Putamen (tissue), 1 donor: ENCODE data around the gene JMJD8.
A peak's percentile ranks its signal among the peaks of the same experiment; 100 is the strongest.

Experiments
- DNase-seq: peaks from one replicate; pipeline ENCODE4 v3.0.0-alpha.2; 2016; ENCODE audit warnings: low spot score

JMJD8 gene

GRCh38 chr16:660132-660458, 24.0 kb downstream of the JMJD8 start:
- no peak for DNase-seq

- no peak for DNase-seq
Observed at GRCh38 chr16:659618-660017, 24.5 kb downstream of the JMJD8 start.

GRCh38 chr16:658679-659571, 25.2 kb downstream of the JMJD8 start:
- no peak for DNase-seq

GRCh38 chr16:657487-657886, 26.6 kb downstream of the JMJD8 start:
- DNase-seq = no peak

- DNase-seq = no peak
Observed at GRCh38 chr16:654034-654433, 30.1 kb downstream of the JMJD8 start.

- DNase-seq = no peak
Observed at GRCh38 chr16:652454-653305, 31.5 kb downstream of the JMJD8 start.

- DNase-seq = no peak
Observed at GRCh38 chr16:651844-652243, 32.3 kb downstream of the JMJD8 start.

- no peak for DNase-seq
Observed at GRCh38 chr16:649631-650030, 34.5 kb downstream of the JMJD8 start.

GRCh38 chr16:648781-649589, 35.1 kb downstream of the JMJD8 start, which contains the start of gene WDR90:
Gene WDR90, plus strand, starts transcription at chr16:649365. Its CDS starts 52 bp downstream, at chr16:649417.
- peak; percentile 91 for DNase-seq

- DNase-seq = no peak
Observed at GRCh38 chr16:648071-648780, 35.9 kb downstream of the JMJD8 start.

GRCh38 chr16:647173-647902, 36.8 kb downstream of the JMJD8 start:
- DNase-seq = no peak

- no peak for DNase-seq
Observed at GRCh38 chr16:646679-647172, 37.4 kb downstream of the JMJD8 start.

GRCh38 chr16:645852-646678, 38.1 kb downstream of the JMJD8 start:
- no peak for DNase-seq

GRCh38 chr16:644556-644955, 39.6 kb downstream of the JMJD8 start:
- no peak for DNase-seq

- no peak for DNase-seq
Observed at GRCh38 chr16:643050-643368, 41.1 kb downstream of the JMJD8 start.

- DNase-seq = no peak
Observed at GRCh38 chr16:642189-643049, 41.7 kb downstream of the JMJD8 start.

- DNase-seq = peak; percentile 71
Observed at GRCh38 chr16:641326-642188, 42.6 kb downstream of the JMJD8 start, which contains the start of gene MCRIP2. Gene MCRIP2, plus strand, starts transcription at chr16:641828. Its CDS starts 164 bp downstream, at chr16:641992.

- DNase-seq = no peak
Observed at GRCh38 chr16:640614-641013, 43.5 kb downstream of the JMJD8 start.
